Stimulated activated CD4-positive, alpha-beta T cell treated with anti-CD3 and anti-CD28 coated beads, Interleukin-2, amount 100 ng/mL, for 48 hours (primary cell): Measurements from ENCODE around the gene PEMT.

Experiments
- DNase-seq, 2 donors: peaks; one replicate each; pipeline ENCODE4 v3.0.0-alpha.2; 2020

PEMT gene

GRCh38 chr17:17605083-17605728, 13.7 kb upstream of the PEMT start:
- DNase-seq: no peak

GRCh38 chr17:17603895-17604225, 12.4 kb upstream of the PEMT start:
- no peak for DNase-seq

GRCh38 chr17:17603178-17603894, 11.8 kb upstream of the PEMT start:
- DNase-seq: no peak

GRCh38 chr17:17599965-17600364, 8.5 kb upstream of the PEMT start:
- DNase-seq: no peak

GRCh38 chr17:17598003-17598402, 6.5 kb upstream of the PEMT start:
- no peak for DNase-seq

GRCh38 chr17:17595755-17596154, 4.2 kb upstream of the PEMT start:
- no peak for DNase-seq

GRCh38 chr17:17593222-17593620, 1.7 kb upstream of the PEMT start:
- no peak for DNase-seq

- peak in 1 of 2 donors; percentile 5 for DNase-seq
Measured at GRCh38 chr17:17590883-17591354, 589 bp downstream of the PEMT start.

GRCh38 chr17:17590141-17590751, 1.3 kb downstream of the PEMT start:
- no peak for DNase-seq

- no peak for DNase-seq
Measured at GRCh38 chr17:17587614-17588337, 3.7 kb downstream of the PEMT start.

- no peak for DNase-seq
Measured at GRCh38 chr17:17582372-17582771, 9.1 kb downstream of the PEMT start.

GRCh38 chr17:17581509-17581908, 10.0 kb downstream of the PEMT start:
- DNase-seq: no peak

- no peak for DNase-seq
Measured at GRCh38 chr17:17580662-17581470, 10.6 kb downstream of the PEMT start.

- no peak for DNase-seq
Measured at GRCh38 chr17:17579691-17580090, 11.8 kb downstream of the PEMT start.

- DNase-seq: no peak
Measured at GRCh38 chr17:17577373-17577772, 14.1 kb downstream of the PEMT start.

GRCh38 chr17:17576772-17577234, 14.7 kb downstream of the PEMT start:
- DNase-seq: no peak

GRCh38 chr17:17575360-17576251, 15.9 kb downstream of the PEMT start:
- DNase-seq: no peak

- no peak for DNase-seq
Measured at GRCh38 chr17:17573912-17574311, 17.6 kb downstream of the PEMT start.

GRCh38 chr17:17572010-17572785, 19.3 kb downstream of the PEMT start:
- no peak for DNase-seq
